HG02588 (cell line): ENCODE results near the gene GABRG3.
"Not testable (repeated sequence)": the region's sequence is repeated elsewhere in the genome, so short reads cannot be mapped to it uniquely, and the experiment has no call there.

Source experiments
- ATAC-seq: cut with Tn5 transposase; IDR thresholded peaks from one replicate; pipeline ENCODE4 v1.9.1; 2021; ENCODE audit warnings: mild to moderate bottlenecking, moderate library complexity; ENCODE audit not compliant: unreplicated experiment

The GABRG3 gene

GRCh38 chr15:27172821-27173220, 201.8 kb downstream of the GABRG3 start:
- ATAC-seq = no peak

GRCh38 chr15:27175472-27176153, 204.6 kb downstream of the GABRG3 start:
- no peak for ATAC-seq

GRCh38 chr15:27176785-27177406, 205.9 kb downstream of the GABRG3 start:
- no peak for ATAC-seq

- ATAC-seq = no peak
Measured at GRCh38 chr15:27179789-27180188, 208.8 kb downstream of the GABRG3 start.

GRCh38 chr15:27182561-27183110, 211.7 kb downstream of the GABRG3 start:
- ATAC-seq = no peak

- ATAC-seq = no peak
Measured at GRCh38 chr15:27183201-27183600, 212.2 kb downstream of the GABRG3 start.

- not testable (repeated sequence) for ATAC-seq
Measured at GRCh38 chr15:27191515-27191914, 220.5 kb downstream of the GABRG3 start.

- ATAC-seq = no peak
Measured at GRCh38 chr15:27196691-27197090, 225.7 kb downstream of the GABRG3 start.

GRCh38 chr15:27201425-27201824, 230.4 kb downstream of the GABRG3 start:
- ATAC-seq = no peak

GRCh38 chr15:27210176-27210575, 239.2 kb downstream of the GABRG3 start:
- no peak for ATAC-seq

GRCh38 chr15:27214032-27214431, 243.1 kb downstream of the GABRG3 start:
- ATAC-seq = no peak

GRCh38 chr15:27214961-27215360, 244.0 kb downstream of the GABRG3 start:
- no peak for ATAC-seq

GRCh38 chr15:27218426-27218825, 247.4 kb downstream of the GABRG3 start:
- no peak for ATAC-seq

- ATAC-seq = no peak
Measured at GRCh38 chr15:27219636-27220035, 248.7 kb downstream of the GABRG3 start.

- no peak for ATAC-seq
Measured at GRCh38 chr15:27220199-27220598, 249.2 kb downstream of the GABRG3 start.

GRCh38 chr15:27222479-27222878, 251.5 kb downstream of the GABRG3 start:
- no peak for ATAC-seq

GRCh38 chr15:27223179-27223578, 252.2 kb downstream of the GABRG3 start:
- ATAC-seq = no peak

- ATAC-seq = no peak
Measured at GRCh38 chr15:27231811-27232210, 260.8 kb downstream of the GABRG3 start.

GRCh38 chr15:27232876-27233275, 261.9 kb downstream of the GABRG3 start:
- ATAC-seq = no peak

GRCh38 chr15:27234593-27234992, 263.6 kb downstream of the GABRG3 start:
- ATAC-seq = no peak

- ATAC-seq = no peak
Measured at GRCh38 chr15:27235161-27235560, 264.2 kb downstream of the GABRG3 start.

- ATAC-seq = no peak
Measured at GRCh38 chr15:27235681-27236080, 264.7 kb downstream of the GABRG3 start.
